ENCODE results near the gene EVL. TPM values are rescaled to one million over a fixed set of nuclear protein-coding genes. Genes with fewer than 3 reads are reported as not detected.

Gene EVL
- total and polyA plus RNA-seq, 4 donors: 54.5 to 99.9 (median 78.2) TPM

DNA sequence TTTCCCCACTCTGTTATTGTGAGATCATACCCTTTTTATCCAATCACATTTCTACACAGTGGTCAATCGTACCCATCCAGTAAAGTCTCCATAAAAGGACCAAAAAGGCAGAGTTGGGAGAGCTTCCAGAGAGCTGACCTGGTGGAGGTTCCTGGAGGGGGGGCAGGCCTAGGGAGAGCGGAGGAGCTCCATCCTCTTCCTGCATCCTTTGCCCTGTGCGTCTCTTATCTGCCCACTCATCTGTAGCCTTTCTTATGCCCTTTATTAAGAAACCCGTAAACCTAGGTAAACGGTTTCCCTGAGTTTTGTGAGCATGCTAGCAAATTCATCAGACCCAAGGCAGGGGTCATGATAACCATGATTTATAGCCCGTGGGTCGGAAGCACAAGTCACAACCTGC is 26.2 kb downstream of the EVL start:
- Histone ChIP-seq H3K27me3 (ENCODE audit: control insufficient read depth in 3 of 3, insufficient read depth in 3 of 3, low read length in 2 of 3) (no peaks in the 10 kb centered on the region), H3K4me3 (no peak overlapping the region), H3K9ac (ENCODE audit: insufficient read depth in 1 of 2, low read length in 2 of 2) (no peak overlapping the region), H3K9me3 (ENCODE audit: control insufficient read depth in 4 of 4, insufficient read depth in 3 of 4, low read length in 3 of 4) (no peaks in the 10 kb centered on the region), H3K36me3 (ENCODE audit: control insufficient read depth in 4 of 4, insufficient read depth in 4 of 4, low read length in 4 of 4) (peaks cover 5 to 15% (median 10%) of the 10 kb centered on the region in 4 donors), H3K27ac (ENCODE audit: low read depth in 1 of 2, low read length in 1 of 2) (no peak overlapping the region), H3K4me1 (ENCODE audit: control insufficient read depth in 5 of 5, insufficient read depth in 5 of 5, low read length in 5 of 5) (peaks cover 0 to 2% (median 0%) of the 10 kb centered on the region in 5 donors)
- TF ChIP-seq, protein P1, sequence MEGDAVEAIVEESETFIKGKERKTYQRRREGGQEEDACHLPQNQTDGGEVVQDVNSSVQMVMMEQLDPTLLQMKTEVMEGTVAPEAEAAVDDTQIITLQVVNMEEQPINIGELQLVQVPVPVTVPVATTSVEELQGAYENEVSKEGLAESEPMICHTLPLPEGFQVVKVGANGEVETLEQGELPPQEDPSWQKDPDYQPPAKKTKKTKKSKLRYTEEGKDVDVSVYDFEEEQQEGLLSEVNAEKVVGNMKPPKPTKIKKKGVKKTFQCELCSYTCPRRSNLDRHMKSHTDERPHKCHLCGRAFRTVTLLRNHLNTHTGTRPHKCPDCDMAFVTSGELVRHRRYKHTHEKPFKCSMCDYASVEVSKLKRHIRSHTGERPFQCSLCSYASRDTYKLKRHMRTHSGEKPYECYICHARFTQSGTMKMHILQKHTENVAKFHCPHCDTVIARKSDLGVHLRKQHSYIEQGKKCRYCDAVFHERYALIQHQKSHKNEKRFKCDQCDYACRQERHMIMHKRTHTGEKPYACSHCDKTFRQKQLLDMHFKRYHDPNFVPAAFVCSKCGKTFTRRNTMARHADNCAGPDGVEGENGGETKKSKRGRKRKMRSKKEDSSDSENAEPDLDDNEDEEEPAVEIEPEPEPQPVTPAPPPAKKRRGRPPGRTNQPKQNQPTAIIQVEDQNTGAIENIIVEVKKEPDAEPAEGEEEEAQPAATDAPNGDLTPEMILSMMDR (IDR thresholded peaks at IDR 0.05; ENCODE audit: control extremely low read depth, extremely low read depth): no peak
- DNase-seq (no peak), ATAC-seq (ENCODE audit: insufficient read depth, low FRiP score) (no peak)
- 83 to 86% methylated on average over 7 of the region's 7 CpGs for WGBS, 2 donors

DNA sequence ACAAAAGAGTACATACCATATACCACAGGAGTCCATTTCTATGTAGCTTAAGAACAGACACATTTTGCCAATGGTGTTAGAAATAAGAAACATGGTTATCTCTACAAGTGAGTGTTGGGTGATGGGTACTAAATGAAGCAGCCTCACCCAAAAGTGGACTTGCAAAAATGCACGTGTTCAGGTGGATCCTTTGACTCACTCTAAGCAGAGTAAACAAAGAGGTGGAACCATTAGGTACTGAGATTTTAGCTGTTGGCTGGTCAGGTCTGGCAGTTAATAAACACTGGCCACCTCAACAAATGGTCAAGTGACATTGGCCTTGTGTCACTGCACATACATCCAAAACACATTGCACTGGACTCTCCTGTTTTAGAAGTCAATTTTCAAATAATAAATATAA is 27.6 kb downstream of the EVL start:
- Histone ChIP-seq H3K27ac (ENCODE audit: low read depth in 1 of 2, low read length in 1 of 2) (no peak overlapping the region), H3K9ac (ENCODE audit: insufficient read depth in 1 of 2, low read length in 2 of 2) (no peak overlapping the region), H3K36me3 (ENCODE audit: control insufficient read depth in 4 of 4, insufficient read depth in 4 of 4, low read length in 4 of 4) (peaks cover 7 to 19% (median 15%) of the 10 kb centered on the region in 4 donors), H3K27me3 (ENCODE audit: control insufficient read depth in 3 of 3, insufficient read depth in 3 of 3, low read length in 2 of 3) (no peaks in the 10 kb centered on the region), H3K9me3 (ENCODE audit: control insufficient read depth in 4 of 4, insufficient read depth in 3 of 4, low read length in 3 of 4) (no peaks in the 10 kb centered on the region), H3K4me1 (ENCODE audit: control insufficient read depth in 5 of 5, insufficient read depth in 5 of 5, low read length in 5 of 5) (peaks cover 0 to 2% (median 0%) of the 10 kb centered on the region in 5 donors), H3K4me3 (no peak overlapping the region)
- DNase-seq (no peak), ATAC-seq (ENCODE audit: insufficient read depth, low FRiP score) (no peak)
- 55 to 81% methylated on average over 1 of the region's 1 CpG for WGBS, 2 donors
- TF ChIP-seq, protein P1 (IDR thresholded peaks at IDR 0.05; ENCODE audit: control extremely low read depth, extremely low read depth): no peak

DNA sequence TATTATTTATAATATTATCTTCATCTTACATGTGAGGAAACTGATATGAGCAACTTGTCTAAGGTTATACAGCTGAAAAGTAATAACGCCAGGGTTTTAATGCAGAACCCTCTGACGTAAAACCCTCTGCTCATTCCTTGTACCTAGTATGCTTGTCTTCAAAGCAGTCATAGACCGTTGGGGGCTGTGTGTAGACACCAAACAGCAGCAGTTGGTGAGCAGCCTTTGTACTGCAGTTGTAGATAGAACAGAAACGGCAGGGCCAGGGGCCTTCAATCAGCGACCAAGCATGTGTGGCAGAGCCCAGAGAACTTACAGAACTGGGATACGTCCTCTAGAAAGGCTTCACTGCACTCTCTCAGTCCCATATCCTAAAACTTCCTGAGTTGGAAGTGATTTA is 28.1 kb downstream of the EVL start:
- H3K9ac ChIP-seq (ENCODE audit: insufficient read depth in 1 of 2, low read length in 2 of 2): no peak overlapping the region
- no peak for ATAC-seq (ENCODE audit: insufficient read depth, low FRiP score)
- no peaks in the 10 kb centered on the region for H3K27me3 ChIP-seq (ENCODE audit: control insufficient read depth in 3 of 3, insufficient read depth in 3 of 3, low read length in 2 of 3)
- H3K4me3 ChIP-seq: no peak overlapping the region
- DNase-seq: no peak
- H3K36me3 ChIP-seq (ENCODE audit: control insufficient read depth in 4 of 4, insufficient read depth in 4 of 4, low read length in 4 of 4): peaks cover 10 to 14% (median 12%) of the 10 kb centered on the region in 4 donors
- no peaks in the 10 kb centered on the region for H3K9me3 ChIP-seq (ENCODE audit: control insufficient read depth in 4 of 4, insufficient read depth in 3 of 4, low read length in 3 of 4)
- H3K4me1 ChIP-seq (ENCODE audit: control insufficient read depth in 5 of 5, insufficient read depth in 5 of 5, low read length in 5 of 5): peaks cover 0 to 2% (median 0%) of the 10 kb centered on the region in 5 donors
- H3K27ac ChIP-seq (ENCODE audit: low read depth in 1 of 2, low read length in 1 of 2): no peak overlapping the region
- 88 to 91% methylated on average over 6 of the region's 6 CpGs for WGBS, 2 donors
- TF ChIP-seq, protein P1 (IDR thresholded peaks at IDR 0.05; ENCODE audit: control extremely low read depth, extremely low read depth): no peak

DNA sequence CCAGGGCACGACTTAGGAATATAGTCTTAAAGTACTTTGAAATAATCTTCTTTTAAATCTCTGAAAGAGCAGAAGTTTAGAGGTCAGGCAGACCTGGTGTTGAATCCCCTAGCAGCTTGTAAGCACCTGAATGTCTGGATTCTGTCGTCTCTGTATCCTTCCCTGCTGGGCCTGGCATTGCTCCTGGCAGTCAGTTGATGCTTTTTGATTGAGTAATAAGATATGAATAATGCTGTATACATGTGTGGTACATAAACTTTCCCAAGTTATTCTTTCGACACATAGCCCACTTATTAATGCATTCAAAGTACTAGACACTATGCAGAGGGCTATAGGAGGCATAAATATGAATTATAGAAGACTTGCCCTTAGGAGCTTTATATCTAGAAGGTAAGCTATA is 31.4 kb downstream of the EVL start:
- Histone ChIP-seq H3K9ac (ENCODE audit: insufficient read depth in 1 of 2, low read length in 2 of 2) (no peak overlapping the region), H3K4me3 (no peak overlapping the region), H3K36me3 (ENCODE audit: control insufficient read depth in 4 of 4, insufficient read depth in 4 of 4, low read length in 4 of 4) (peaks cover 10 to 17% (median 15%) of the 10 kb centered on the region in 4 donors), H3K4me1 (ENCODE audit: control insufficient read depth in 5 of 5, insufficient read depth in 5 of 5, low read length in 5 of 5) (peaks cover 0 to 7% (median 0%) of the 10 kb centered on the region in 5 donors), H3K9me3 (ENCODE audit: control insufficient read depth in 4 of 4, insufficient read depth in 3 of 4, low read length in 3 of 4) (no peaks in the 10 kb centered on the region), H3K27ac (ENCODE audit: low read depth in 1 of 2, low read length in 1 of 2) (no peak overlapping the region), H3K27me3 (ENCODE audit: control insufficient read depth in 3 of 3, insufficient read depth in 3 of 3, low read length in 2 of 3) (no peaks in the 10 kb centered on the region)
- TF ChIP-seq, protein P1 (IDR thresholded peaks at IDR 0.05; ENCODE audit: control extremely low read depth, extremely low read depth): no peak
- DNase-seq: no peak
- ATAC-seq (ENCODE audit: insufficient read depth, low FRiP score): no peak
- WGBS, 2 donors: 90 to 92% methylated on average over 3 of the region's 3 CpGs

Measured in lung (tissue), 12 donors.